Caco-2 (cell line): Measurements from ENCODE around the gene GPC6. TPM values are rescaled to one million over a fixed set of nuclear protein-coding genes. Genes with fewer than 3 reads are reported as not detected.

Experiments used
- BruUV-seq: library from RNA; stranded (reverse); fragments of 400-500 nt; replicated peaks from 2 replicates; lab custom pipeline; 2021; lab: Mats Ljungman, UMichigan
- CTCF ChIA-PET: fragments of 300-600 bp; sonication (Branson Sonifier 250); formaldehyde crosslinking; loops from one replicate; lab custom pipeline; 2022; ENCODE audit warnings: antibody characterized with exemption; lab: Charles Lee
- POLR2A ChIA-PET: fragments of 300-600 bp; sonication (Branson Sonifier 250); formaldehyde crosslinking; loops from one replicate; lab custom pipeline; 2022; ENCODE audit warnings: antibody characterized with exemption; lab: Charles Lee
- DNase-seq, 2 experiments: peaks; one replicate each; pipeline versions ENCODE4 v3.0.0 to v3.0.0-alpha.2; 2020 to 2022
- H3K27me3 ChIP-seq: replicated peaks from 2 replicates; pipeline ENCODE4 v1.6.0; 2011; ENCODE audit warnings: low read length; ENCODE audit not compliant: control insufficient read depth, insufficient read depth
- H3K36me3 ChIP-seq: 2 replicates; pipeline ENCODE4 v1.5.1; 2011; ENCODE audit warnings: low read length; ENCODE audit not compliant: control insufficient read depth, insufficient read depth
- H3K4me1 ChIP-seq: fragments of 250-450 bp; sonication (Bioruptor Pico); 2 replicates; pipeline ENCODE4 v1.5.1; 2020; ENCODE audit warnings: mild to moderate bottlenecking
- H3K4me3 ChIP-seq: 2 replicates; pipeline ENCODE4 v1.5.1; 2011; ENCODE audit warnings: low read depth, mild to moderate bottlenecking, control low read depth, low read length
- H3K9me3 ChIP-seq: fragments of 250-450 bp; sonication (Bioruptor Pico); 2 replicates; pipeline ENCODE4 v1.5.1; 2020; ENCODE audit warnings: mild to moderate bottlenecking, moderate library complexity
- H3K27ac Mint-ChIP-seq: one replicate; pipeline ENCODE4 v1.8.0; 2022; ENCODE audit warnings: mixed read lengths; ENCODE audit not compliant: unreplicated experiment
- H3K27me3 Mint-ChIP-seq: one replicate; pipeline ENCODE4 v1.8.0; 2022; ENCODE audit warnings: mixed read lengths; ENCODE audit not compliant: insufficient read depth, unreplicated experiment
- H3K36me3 Mint-ChIP-seq: one replicate; pipeline ENCODE4 v1.8.0; 2022; ENCODE audit warnings: mild to moderate bottlenecking, mixed read lengths; ENCODE audit not compliant: insufficient read depth, unreplicated experiment
- H3K4me1 Mint-ChIP-seq: one replicate; pipeline ENCODE4 v1.8.0; 2022; ENCODE audit warnings: low read depth, mixed read lengths; ENCODE audit not compliant: unreplicated experiment
- H3K4me3 Mint-ChIP-seq: one replicate; pipeline ENCODE4 v1.8.0; 2022; ENCODE audit warnings: mild to moderate bottlenecking, moderate library complexity, mixed read lengths; ENCODE audit not compliant: unreplicated experiment
- H3K9me3 Mint-ChIP-seq: one replicate; pipeline ENCODE4 v1.8.0; 2022; ENCODE audit warnings: mixed read lengths; ENCODE audit not compliant: unreplicated experiment
- CTCF ChIP-seq, 2 experiments: fragments of 200-600 bp in 1 of 2; IDR thresholded peaks; 1 replicate in 1 of 2; 2 replicates in 1 of 2; pipeline versions ENCODE4 v1.5.1 to v1.8.0; 2011 to 2022; ENCODE audit warnings: antibody characterized with exemption in 1 of 2, control low read depth in 1 of 2, inconsistent platforms in 1 of 2, low read depth in 1 of 2, low read length in 1 of 2, mild to moderate bottlenecking in 1 of 2, moderate library complexity in 1 of 2; ENCODE audit not compliant: insufficient read depth in 1 of 2, severe bottlenecking in 1 of 2, unreplicated experiment in 1 of 2
- intact Hi-C: fragments of 100-400 bp; cut with micrococcal nuclease; formaldehyde crosslinking; loops from one replicate; pipeline ENCODE4 v1.10.0; 2022; ENCODE audit not compliant: unreplicated experiment
- total RNA-seq: library from RNA; stranded (reverse); gene quantifications from 2 replicates; pipeline ENCODE4 v1.2.3, GENCODE V29; 2022

The GPC6 gene
- total RNA-seq, 1 experiment from 2014 or later: 0.16 TPM

- H3K27me3 Mint-ChIP-seq: no peaks in the 10 kb centered on the region
- no peaks in the 10 kb centered on the region for H3K36me3 ChIP-seq
- no peak overlapping the region for H3K4me3 ChIP-seq
- ChIA-PET CTCF (no interaction called here), POLR2A (no interaction called here)
- no peaks in the 10 kb centered on the region for H3K27me3 ChIP-seq
- H3K4me3 Mint-ChIP-seq: no peak overlapping the region
- no peak overlapping the region for H3K27ac Mint-ChIP-seq
- no peak for DNase-seq
- no peaks in the 10 kb centered on the region for H3K9me3 Mint-ChIP-seq
- no peak for TF ChIP-seq CTCF (IDR thresholded peaks at IDR 0.05; ENCODE audit: insufficient read depth in 1 of 2, low read depth in 1 of 2, low read length in 1 of 2, severe bottlenecking in 1 of 2, unreplicated experiment in 1 of 2)
- intact Hi-C loops: no loop called here
- H3K9me3 ChIP-seq: no peaks in the 10 kb centered on the region
- no peaks in the 10 kb centered on the region for H3K4me1 ChIP-seq
- no peaks in the 10 kb centered on the region for H3K36me3 Mint-ChIP-seq
- no peaks in the 10 kb centered on the region for H3K4me1 Mint-ChIP-seq
- no TSS peak for BruUV-seq
These were observed 422.9 kb downstream of the GPC6 start for GRCh38 chr13:93649496-93649895.

- BruUV-seq: no TSS peak
- no peaks in the 10 kb centered on the region for H3K27me3 Mint-ChIP-seq
- no peak overlapping the region for H3K4me3 ChIP-seq
- no peaks in the 10 kb centered on the region for H3K9me3 ChIP-seq
- H3K27ac Mint-ChIP-seq: no peak overlapping the region
- DNase-seq: no peak
- H3K4me1 ChIP-seq: no peaks in the 10 kb centered on the region
- intact Hi-C loops: loop anchor here (10.0 kb wide), 1 partner anchor 639 kb away; no protein-coding TSS in a partner anchor
- no peak for TF ChIP-seq CTCF (IDR thresholded peaks at IDR 0.05; ENCODE audit: insufficient read depth in 1 of 2, low read depth in 1 of 2, low read length in 1 of 2, severe bottlenecking in 1 of 2, unreplicated experiment in 1 of 2)
- H3K4me3 Mint-ChIP-seq: no peak overlapping the region
- CTCF ChIA-PET: no interaction called here
- no peaks in the 10 kb centered on the region for H3K4me1 Mint-ChIP-seq
- no peaks in the 10 kb centered on the region for H3K27me3 ChIP-seq
- H3K36me3 ChIP-seq: no peaks in the 10 kb centered on the region
- H3K36me3 Mint-ChIP-seq: no peaks in the 10 kb centered on the region
- POLR2A ChIA-PET: no interaction called here
- no peaks in the 10 kb centered on the region for H3K9me3 Mint-ChIP-seq
These were observed 427.2 kb downstream of the GPC6 start for GRCh38 chr13:93653776-93654175.

- DNase-seq: no peak
- H3K27ac Mint-ChIP-seq: no peak overlapping the region
- intact Hi-C loops: loop anchor here (10.0 kb wide), 1 partner anchor 640 kb away; no protein-coding TSS in a partner anchor
- no peaks in the 10 kb centered on the region for H3K36me3 ChIP-seq
- H3K9me3 Mint-ChIP-seq: no peaks in the 10 kb centered on the region
- no peak overlapping the region for H3K4me3 Mint-ChIP-seq
- H3K4me1 Mint-ChIP-seq: no peaks in the 10 kb centered on the region
- H3K36me3 Mint-ChIP-seq: no peaks in the 10 kb centered on the region
- H3K4me1 ChIP-seq: no peaks in the 10 kb centered on the region
- no peak overlapping the region for H3K4me3 ChIP-seq
- BruUV-seq: no TSS peak
- H3K27me3 Mint-ChIP-seq: no peaks in the 10 kb centered on the region
- H3K27me3 ChIP-seq: no peaks in the 10 kb centered on the region
- CTCF ChIA-PET: no interaction called here
- POLR2A ChIA-PET: no interaction called here
- no peaks in the 10 kb centered on the region for H3K9me3 ChIP-seq
- no peak for TF ChIP-seq CTCF (IDR thresholded peaks at IDR 0.05; ENCODE audit: insufficient read depth in 1 of 2, low read depth in 1 of 2, low read length in 1 of 2, severe bottlenecking in 1 of 2, unreplicated experiment in 1 of 2)
These were observed 428.5 kb downstream of the GPC6 start for GRCh38 chr13:93655154-93655553.
